Measurements from ENCODE around the gene LSM2.

The LSM2 gene

DNA sequence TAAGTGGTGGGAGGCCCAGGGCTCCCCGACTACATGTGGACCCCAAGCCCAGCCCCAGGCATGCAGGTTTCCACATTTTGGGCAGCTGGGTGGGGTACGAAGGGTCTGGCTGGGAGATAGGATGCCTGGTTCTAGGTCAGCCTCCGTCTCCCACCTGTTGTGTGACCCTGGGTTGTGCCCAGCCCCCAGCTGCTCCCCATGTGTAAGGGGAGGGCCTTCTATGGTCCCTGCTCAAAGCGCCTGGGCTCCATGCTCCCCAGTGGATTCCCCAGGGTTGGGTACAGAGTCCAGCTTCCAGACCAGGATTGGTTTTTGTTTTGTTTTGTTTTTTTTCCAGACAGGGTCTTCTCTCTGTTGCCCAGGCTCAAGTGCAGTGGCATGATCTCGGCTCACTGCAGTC, 28.6 kb downstream of the LSM2 start:
- FAIRE-seq (no peak), DNase-seq (ENCODE audit: insufficient read length, low spot score) (no peak)

GRCh38 chr6:31777667-31778050, 29.1 kb downstream of the LSM2 start:
- FAIRE-seq, result no peak
- DNase-seq (ENCODE audit: insufficient read length, low spot score), result no peak

GRCh38 chr6:31776989-31777666, 29.6 kb downstream of the LSM2 start, which contains the start of gene VWA7:
TSS of gene VWA7 (minus strand) at chr6:31777328. CDS start at chr6:31776779, 549 bp downstream.
- peak; percentile 39 for FAIRE-seq

GRCh38 chr6:31776485-31776988, 30.2 kb downstream of the LSM2 start:
- DNase-seq (ENCODE audit: insufficient read length, low spot score) (no peak), FAIRE-seq (no peak)

More at GRCh38 chr6:31776989-31777666, 29.6 kb downstream of the LSM2 start, which contains the start of gene VWA7:
- peak; percentile 75 for DNase-seq (ENCODE audit: insufficient read length, low spot score)

- DNase-seq (ENCODE audit: insufficient read length, low spot score), result no peak
- no peak for FAIRE-seq
Observed at GRCh38 chr6:31775633-31776484, 30.9 kb downstream of the LSM2 start.

GRCh38 chr6:31775184-31775583, 31.6 kb downstream of the LSM2 start:
- FAIRE-seq (no peak), DNase-seq (ENCODE audit: insufficient read length, low spot score) (no peak)

DNA sequence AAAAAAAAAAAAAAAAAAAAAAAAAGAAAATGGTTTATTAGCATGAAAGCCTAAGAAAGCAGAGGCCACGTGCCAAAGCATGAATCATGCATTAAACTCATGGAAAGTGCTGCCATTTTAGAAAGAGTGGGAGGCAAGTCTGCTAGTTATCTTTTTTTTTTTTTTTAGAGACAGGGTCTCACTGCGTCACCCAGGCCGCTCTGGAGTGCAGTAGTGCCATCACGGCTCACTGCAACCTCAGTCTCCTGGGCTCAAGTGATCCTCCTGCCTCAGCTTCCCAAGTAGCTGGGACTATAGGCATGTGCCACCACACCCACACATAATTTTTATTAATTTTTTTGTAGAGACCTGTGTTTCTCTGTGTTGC, 34.8 kb downstream of the LSM2 start:
- FAIRE-seq (no peak), DNase-seq (ENCODE audit: insufficient read length, low spot score) (no peak)

- no peak for FAIRE-seq
- no peak for DNase-seq (ENCODE audit: insufficient read length, low spot score)
Observed at GRCh38 chr6:31770860-31771259, 35.9 kb downstream of the LSM2 start.

DNA sequence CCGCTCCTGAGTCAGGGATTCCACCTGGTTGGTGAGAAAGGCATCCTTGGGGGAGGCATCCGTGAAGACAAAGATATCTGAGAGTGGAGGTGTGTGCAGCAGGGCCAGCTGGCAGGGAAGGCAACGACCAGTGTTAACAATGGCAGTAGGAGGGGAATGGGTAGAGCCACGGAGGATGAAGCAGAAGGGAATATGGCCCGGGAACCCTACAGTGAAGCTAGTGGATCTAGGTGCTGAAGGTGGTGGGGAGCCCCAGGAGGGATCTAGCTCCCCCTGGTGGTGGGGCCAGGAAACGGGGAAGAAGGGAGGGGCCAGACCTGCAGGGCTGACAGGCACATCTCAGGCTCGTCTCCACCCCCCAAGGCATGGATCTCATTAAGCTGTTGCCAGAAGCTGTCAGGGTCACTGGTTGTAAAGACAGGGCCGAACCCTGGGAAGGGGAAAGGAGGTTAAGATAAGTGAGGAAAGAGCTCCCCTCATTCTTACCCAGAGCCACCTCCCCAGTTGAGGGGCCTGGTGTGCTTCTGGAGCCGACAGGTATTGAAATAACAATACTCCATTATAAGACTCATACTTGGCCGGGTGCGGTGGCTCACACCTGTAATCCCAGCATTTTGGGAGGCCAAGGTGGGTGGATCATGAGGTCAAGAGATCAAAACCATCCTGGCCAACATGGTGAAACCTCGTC, 36.9 kb downstream of the LSM2 start:
- DNase-seq (ENCODE audit: insufficient read length, low spot score), result peak; percentile 85

DNA sequence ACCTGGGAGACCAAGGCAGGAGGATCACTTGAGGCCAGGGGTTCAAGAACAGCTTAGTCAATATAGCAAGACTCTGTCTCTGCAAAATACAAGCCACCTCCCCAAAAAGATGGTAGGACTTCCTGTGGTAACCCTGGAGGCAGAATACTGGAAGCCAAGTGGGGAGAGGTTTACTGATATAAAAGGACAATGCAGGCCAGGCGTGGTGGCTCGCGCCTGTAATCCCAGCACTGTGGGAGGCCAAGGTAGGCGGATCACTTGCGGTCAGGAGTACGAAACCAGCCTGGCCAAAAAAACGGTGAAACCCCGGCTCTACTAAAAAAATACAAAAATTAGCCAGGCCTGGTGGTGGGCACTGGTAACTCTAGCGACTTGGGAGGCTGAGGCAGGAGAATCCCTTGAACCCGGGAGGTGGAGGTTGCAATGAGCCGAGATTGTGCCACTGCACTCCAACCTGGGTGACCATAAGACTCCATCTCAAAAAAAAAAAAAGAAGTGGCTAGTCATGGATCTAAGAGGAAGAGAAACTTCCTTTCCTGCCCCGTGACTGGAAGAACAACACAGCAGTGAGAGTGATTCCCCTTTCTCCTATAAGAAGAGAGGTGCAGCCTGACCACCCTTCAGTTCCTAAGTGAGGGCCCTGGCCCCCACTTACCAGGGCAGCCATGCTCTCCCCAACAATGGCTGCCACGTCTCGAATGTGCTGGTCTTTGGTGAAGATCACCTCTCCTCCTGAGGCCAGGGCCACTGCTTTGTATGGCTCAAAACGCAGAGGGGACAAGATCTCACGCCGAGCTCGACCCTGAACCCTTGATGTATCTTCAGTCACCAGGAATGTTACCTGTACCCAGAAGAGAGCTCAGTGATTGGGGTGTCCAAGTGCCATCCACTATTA, 38.2 kb downstream of the LSM2 start:
- no peak for FAIRE-seq
- DNase-seq (ENCODE audit: insufficient read length, low spot score), result no peak

More for the DNA sequence above, 36.9 kb downstream of the LSM2 start:
- peak; percentile 62 for FAIRE-seq

- FAIRE-seq, result no peak
- no peak for DNase-seq (ENCODE audit: insufficient read length, low spot score)
Observed at GRCh38 chr6:31767096-31767645, 39.6 kb downstream of the LSM2 start.

DNA sequence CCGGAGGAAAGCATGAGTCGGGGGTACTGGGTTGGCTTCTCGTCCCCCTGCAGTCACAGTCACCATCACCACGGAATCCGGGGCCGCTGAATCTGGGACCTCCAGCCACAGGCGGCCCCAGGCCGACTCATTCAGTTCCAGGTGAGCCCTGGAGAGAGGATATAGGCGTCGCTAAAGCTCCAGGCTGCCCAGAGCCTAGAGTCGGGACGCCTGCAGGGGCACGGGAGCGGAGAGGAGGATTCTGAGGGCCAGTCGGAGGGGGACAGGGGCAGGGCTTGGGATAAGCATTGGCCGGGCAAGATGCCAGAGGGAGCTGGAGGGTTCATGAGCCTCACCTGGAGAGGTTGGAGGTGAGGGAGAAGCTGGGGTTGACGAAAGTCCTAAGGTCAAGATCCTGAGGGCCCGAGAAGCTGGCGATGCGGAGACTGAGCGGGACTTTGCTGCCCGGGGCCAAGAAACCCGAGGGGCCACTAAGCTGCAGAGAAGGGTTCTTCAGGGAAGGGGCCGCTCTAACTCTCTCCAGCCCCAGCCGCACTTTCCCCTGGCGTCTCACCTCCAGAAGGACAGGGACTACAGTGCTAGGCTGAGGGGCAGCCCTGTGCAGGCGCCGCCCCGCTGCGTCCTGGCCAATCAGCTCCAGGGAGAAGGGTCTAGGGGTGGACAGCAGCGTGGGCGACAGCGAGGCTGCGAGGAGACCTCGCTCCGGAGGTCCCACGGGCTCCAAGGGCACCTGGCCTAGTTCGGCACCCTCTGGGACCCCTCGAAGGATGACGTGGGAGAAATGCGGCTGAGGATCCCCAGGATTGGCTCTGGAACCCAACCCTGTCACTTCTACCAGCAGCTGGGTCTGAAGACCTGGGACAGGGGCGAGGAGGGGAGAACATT, 40.6 kb downstream of the LSM2 start:
- DNase-seq (ENCODE audit: insufficient read length, low spot score) (no peak), FAIRE-seq (no peak)

- FAIRE-seq (no peak), DNase-seq (ENCODE audit: insufficient read length, low spot score) (no peak)
Observed at GRCh38 chr6:31765559-31765909, 41.2 kb downstream of the LSM2 start.

GRCh38 chr6:31764198-31764597, 42.6 kb downstream of the LSM2 start:
- FAIRE-seq, result no peak

GRCh38 chr6:31763619-31763940, 43.2 kb downstream of the LSM2 start:
- DNase-seq (ENCODE audit: insufficient read length, low spot score) (no peak), FAIRE-seq (no peak)

More at GRCh38 chr6:31764198-31764597, 42.6 kb downstream of the LSM2 start:
- DNase-seq (ENCODE audit: insufficient read length, low spot score), result no peak

DNA sequence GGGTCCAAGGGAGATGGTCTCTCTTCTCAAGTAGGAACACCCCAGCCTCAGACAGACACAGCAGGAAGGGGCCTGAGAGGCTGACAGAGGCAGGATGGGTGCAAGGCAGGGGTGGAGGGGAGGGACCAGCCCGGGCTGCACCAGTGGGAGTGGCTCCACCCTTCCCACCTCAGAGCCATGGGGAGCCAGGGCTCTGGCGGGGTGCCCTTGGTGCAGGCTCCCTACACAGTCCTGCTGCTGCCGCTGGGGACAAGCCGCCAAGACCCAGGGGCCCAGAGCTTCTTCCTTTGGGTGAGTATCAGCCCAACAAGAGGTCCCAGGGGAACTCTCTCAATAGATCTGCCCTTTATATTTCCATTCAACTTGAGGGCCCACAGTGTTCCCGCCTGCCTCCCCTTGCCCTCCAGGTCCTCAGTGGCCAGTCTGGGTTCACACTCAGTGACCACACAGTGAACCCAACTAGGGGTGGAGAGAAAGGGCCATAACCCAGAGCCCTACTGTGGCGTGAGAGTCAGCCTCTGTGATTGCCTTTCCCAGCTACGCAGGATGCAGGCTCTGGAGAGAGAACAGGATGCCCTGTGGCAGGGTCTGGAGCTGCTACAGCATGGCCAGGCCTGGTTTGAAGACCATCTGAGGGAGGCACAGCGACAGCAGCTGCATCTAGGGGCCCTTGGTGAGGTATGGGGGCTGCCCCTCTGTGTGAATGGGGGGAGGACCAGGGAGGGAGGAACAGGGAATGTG, 43.7 kb downstream of the LSM2 start:
- DNase-seq (ENCODE audit: insufficient read length, low spot score) (no peak), FAIRE-seq (no peak)

DNA sequence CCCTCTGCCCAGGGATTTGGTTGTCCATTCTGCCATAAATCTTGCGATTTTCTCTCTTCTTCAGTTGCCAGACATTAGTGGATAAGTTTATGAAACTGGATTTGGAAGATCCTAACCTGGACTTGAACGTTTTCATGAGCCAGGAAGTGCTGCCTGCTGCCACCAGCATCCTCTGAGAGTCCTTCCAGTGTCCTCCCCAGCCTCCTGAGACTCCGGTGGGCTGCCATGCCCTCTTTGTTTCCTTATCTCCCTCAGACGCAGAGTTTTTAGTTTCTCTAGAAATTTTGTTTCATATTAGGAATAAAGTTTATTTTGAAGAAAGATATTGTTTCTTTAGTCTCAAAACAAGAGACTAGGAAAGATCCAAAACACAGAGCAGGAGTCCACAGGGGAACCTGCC, 44.4 kb downstream of the LSM2 start, which contains the start of gene SAPCD1:
Gene SAPCD1, plus strand, starts transcription at position 301 of the 400 bp plus-strand sequence. CDS start 399 bp downstream, outside the sequence.
- DNase-seq (ENCODE audit: insufficient read length, low spot score) (no peak), FAIRE-seq (no peak)

GRCh38 chr6:31761343-31761742, 45.4 kb downstream of the LSM2 start:
- FAIRE-seq, result no peak
- DNase-seq (ENCODE audit: insufficient read length, low spot score), result no peak
